HG03039 (cell line): ENCODE results near the gene PDXK.

Source experiments
- ATAC-seq: cut with Tn5 transposase; IDR thresholded peaks from one replicate; pipeline ENCODE4 v1.9.1; 2021; ENCODE audit warnings: mild to moderate bottlenecking, moderate library complexity; ENCODE audit not compliant: unreplicated experiment

Gene PDXK

DNA sequence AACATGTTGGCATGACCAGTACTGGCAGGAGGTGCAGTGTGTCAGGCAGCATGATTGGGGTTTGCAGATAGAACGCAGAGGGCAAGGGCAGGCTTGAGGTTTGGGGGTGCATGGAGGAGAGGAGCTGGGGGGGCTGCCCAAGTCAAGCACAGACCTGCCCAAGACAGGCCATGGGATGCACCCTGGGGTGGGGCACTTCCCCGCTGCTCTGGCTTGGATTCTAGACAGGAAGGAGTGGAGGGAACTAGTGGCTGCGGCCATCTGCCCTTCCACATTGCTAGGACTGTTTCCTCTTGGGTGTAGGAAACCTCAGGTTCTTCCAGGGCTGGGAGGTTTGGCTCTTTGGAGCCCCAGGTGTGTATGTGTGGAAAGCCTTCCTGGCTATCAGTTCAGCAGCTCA, 3.0 kb downstream of the PDXK start:
- ATAC-seq, result no peak

DNA sequence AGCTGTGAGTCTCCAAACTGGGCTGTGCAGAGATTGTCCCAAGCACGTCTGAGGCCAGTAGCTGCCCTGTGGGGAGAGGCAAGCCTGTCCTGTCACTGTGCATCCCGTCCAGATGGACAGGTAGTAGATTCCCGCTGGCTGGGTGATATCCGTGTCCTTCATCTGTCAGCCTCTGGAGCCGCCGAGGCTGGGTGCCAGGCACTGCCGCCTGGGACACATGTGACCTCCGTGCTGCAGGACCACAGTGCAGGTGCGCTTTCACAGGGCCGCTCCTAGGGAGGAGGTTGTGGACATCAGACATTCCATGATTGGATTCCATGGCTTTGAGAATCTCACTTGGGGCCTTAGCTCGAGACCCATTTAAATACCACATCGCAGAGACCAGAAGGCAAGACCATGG, 4.7 kb downstream of the PDXK start:
- no peak for ATAC-seq

DNA sequence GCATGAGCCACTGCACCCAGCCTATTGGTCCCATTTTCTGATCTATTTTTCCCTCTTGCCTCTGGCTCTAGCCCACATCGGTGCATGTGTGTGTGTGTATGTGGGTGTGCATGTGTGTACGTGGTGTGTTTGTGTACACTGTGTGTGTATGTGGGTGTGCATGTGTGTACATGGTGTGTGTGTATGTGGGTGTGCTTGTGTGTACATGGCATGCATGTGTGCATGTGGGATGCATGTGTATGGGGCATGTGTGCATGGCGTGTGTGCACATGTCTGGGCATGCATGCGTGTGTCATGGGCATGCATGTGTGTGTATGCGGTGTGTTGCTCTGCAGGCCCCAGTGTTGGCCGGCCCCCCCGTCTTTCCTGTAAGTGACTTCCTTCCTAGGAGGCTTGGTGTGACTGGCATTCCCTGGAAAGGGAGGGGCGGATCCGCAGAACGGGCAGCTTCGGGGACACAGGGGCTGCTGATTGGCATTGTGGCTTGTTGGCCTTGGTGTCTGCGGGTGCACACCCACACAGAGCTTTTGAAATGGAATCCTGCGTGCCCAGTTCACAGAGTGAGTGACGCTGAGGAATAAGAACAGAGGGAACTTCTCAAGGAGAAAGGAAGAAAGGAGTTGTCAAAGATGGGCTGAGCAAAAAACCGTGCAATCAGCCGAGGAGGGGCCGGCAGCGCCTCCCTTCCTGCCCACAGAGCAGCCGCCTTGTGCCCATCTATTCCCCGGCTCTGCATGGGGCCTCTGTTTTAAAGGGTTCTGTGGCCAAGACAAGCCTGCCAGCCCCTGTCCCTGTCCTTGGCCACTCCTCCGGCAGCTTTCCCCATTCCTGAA, 8.0 kb downstream of the PDXK start:
- ATAC-seq, result no peak

DNA sequence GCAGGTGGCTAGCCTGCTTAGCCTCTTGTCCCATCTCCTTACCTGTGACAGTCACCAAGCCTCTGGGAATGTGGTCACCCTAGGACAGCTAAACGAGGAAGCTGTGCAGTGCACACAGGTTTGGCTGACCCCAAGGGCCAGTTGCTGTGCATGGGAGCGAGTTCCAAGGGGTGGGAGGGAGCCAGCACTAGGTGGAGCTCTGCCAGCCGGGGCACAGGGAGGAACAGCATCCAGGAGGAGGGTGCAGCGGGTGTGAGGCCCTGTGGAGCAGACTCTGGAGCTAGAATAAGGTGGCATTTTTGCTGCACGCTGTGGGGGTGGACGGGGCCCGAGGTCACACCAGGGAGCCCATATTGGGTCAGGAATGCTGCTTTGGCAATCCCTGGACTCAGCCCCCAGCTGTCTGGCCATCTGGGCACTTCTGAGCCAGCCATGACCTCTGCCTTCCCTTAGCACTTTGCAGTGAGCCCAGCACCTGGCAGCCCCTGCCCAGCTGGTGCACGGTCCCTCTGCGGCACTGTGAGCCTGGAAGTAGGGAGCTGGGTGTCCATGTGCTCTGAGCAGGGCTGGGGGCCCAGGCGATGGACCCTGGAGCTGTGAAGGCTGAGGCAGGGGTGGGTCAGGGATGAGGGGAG, 8.7 kb downstream of the PDXK start:
- ATAC-seq, result no peak

DNA sequence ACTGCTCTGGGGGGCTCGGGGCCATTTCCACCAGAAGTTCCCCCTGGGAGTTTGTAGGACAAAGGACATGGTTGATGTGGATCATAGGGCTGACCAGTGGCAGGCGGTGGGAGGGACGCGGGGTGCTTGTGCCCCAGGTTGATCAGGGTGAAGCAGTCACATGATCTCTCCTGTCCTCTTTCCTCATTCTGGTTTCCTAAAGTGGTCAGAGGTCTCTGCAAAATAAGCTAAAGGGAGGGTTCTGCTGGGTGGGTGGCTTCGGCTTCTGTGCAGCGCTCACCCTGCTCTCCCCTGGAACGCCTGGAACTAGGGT, 9.2 kb downstream of the PDXK start:
- ATAC-seq, result no peak

DNA sequence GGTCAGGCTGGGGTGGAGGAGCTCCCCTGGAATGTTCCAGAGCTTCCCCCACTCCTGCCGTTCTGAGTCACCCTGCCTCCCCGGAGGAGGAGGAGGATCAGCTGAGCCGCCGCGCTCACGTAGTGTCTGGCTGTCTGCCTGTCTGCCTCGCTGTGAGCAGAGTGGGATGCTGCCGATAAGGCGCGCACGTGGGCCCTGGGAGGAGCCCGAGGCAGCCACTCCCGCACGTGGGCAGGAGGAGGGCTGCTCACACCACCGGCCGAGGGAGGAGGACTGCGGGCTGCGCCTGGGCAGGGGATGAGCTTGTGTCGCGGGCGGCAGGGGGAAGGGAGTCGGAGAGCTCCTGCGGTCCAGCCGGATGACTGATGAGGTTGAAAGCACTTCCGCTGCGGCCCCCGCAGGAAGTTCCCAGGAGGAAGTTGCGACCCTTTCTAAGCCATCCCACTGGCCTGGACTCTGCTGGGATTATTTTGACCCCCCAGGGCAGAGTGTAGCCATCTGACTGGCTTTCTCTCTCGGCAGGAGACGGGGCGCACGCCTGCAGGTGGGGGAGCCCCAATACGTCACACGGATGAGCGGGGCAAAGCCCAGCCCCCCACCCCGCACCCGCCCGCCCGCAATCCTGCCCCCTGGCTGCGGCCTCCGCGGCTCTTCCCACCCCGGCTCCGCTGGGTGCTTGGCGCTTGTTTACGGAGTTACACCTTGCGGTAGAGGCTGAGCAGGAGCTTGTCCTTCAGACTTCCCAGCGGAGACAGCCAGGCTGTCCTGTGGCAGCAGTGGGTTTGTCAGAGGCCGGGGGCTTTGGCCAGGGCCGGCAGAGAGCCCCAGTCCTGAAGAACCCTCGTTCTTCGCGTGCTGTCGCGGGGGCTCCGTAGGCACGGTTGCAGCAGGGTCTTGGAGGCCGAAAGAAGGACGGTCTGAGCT, 9.8 kb downstream of the PDXK start:
- ATAC-seq, result peak; percentile 62

DNA sequence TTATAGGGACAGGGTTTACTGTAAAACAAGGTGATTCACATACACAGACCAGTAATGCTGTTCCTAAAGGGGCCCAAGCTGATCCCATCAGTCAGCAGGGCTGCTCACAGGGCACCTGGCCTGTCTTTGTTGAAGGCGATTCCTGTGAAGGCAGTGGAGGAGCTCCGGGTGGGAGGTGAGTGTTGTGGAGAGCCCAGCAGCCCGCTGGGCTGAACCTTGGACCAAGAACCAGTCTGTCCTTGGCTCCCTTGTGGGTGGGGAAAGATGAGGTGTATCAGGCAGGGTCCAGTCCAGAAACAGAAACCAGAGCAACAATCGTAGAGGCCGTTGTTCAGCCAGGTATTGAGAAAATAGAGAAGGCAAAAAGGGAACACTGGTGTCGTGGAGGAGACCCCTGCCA, 12.5 kb downstream of the PDXK start:
- no peak for ATAC-seq

DNA sequence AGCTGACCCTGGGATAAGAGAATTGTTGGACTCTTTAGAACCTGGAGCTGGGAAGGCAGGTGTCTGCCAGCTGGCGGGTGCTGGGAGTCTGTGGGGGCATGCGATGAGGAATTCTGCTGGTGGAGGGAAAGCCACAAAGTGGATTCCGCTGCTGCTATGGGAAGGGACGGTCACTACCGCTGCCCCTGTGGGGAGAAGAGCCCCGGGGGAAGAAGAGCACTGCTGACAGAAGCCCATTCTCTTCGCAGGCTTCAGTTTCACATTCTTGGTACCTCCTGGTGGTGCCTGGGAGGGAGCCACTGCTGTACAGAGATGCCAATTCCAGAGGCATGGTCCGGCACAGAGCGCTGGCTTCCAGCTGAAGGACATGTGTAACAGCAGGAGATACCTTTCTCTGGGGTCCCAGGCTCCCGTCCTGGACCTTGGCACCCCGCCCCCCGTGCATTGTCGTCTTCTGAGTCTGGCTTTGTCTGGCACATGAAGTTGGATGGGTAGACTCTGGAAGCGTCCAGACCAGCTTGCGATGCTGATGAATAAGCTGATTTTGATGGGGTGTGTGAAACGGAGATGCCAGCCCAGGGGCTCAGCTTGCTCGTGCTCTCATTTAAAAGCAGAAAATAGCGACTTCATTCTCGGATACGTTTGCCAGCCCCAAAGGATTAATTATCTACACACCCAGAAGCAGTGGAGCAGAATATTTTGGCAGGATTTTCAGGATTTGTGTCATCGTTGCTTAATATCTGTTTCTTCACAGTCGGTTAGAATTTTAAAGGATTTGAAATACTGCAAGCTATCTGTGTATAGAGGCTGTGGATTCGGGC, 13.2 kb downstream of the PDXK start:
- ATAC-seq, result no peak

DNA sequence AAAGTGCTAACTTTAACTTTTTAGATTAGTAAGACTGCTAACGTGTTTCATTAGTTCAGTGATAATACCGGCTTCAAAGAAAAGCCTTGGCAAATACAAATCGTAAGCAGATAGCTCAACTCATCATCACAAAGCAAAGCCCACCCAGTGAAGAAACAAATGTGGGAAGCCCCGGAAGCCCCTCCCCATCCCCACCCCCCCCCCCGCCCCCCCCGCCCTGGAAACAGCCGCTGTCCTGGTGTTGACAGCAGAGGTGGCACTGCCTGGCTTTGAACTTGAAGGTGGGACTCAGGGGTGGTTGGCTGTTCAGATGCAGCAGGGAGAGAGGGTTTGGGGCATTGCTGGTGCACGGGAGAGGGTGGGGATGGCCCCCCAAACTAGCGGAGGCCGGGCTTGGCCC, 14.1 kb downstream of the PDXK start:
- no peak for ATAC-seq

DNA sequence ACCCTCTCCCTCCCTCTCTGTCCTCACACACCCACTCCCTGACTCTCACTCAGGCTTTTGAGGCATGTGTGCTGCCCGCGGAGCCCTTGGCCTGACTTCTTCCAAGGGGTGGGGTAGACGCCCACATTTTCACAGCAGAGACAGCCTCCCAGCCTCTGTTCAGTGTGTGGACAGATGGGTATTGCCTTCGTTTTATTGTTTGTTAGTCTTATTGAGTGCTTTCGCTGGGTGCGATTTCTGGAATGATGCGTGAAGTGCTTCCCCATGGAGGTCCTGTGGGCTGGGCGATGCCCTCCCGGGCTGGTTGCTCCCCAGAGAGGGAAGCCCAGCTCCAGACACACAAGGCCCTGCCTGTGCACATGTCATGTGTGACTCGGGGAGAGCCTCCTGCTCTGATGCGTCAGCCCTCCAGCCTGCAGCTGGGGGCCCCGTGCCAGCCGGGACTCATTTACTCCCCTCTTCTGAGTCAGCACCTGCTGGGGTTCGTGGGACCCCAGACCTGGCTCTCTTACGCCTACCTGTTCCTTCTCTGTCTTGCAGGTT, 14.7 kb downstream of the PDXK start:
- no peak for ATAC-seq

DNA sequence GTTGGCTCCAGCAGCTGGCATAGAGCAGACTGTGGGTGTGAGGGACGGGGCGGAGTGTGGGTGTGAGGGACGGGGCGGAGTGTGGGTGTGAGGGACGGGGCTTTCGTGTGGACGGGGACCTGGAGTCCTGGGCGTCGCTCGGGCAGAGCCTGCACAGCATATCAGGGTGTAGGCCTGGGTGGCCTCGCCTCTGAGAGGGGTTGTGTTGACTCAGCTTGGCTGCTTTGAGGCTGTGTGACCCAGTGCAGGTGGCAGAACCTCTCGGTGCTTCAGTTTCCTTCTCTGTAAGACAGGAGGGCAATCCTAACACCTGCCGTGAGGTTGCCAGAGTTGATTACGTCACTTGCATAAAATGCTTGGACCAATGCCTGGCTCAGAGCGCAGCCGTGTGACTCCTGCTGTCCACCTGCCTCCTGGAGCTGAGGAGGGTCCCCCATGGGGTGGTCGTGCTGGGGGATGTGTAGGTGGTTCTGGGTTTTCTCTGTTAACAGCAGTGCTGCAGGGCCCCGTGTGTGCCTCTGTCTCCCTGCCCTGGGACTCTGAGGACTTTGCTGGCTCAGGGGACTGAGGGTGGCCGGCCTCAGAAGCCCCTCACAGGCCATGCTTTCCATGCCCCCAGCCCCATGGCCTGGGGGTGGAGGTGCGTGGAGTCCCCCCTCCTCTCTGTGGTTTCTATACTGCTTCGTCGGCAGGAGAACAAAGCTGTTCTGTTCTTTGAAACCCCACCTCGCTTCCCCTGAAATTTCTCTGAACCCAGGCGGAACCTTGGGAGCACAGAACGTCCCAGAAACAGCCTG, 15.4 kb downstream of the PDXK start:
- no peak for ATAC-seq

DNA sequence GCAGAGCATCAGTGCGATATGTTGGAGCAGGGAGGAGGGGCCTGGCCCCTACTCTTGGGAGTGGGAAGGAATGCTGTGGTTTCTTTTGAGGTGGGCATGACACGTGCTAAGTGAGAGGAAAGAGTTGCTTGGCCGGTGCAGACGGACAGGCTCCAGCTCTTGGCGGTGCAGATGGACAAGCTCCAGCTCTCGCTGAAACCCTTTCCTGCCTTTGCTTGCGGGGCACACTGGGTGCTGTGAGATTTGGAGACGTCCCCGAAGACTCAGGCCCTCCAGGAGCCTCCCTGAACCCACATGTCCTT, 15.9 kb downstream of the PDXK start:
- no peak for ATAC-seq

DNA sequence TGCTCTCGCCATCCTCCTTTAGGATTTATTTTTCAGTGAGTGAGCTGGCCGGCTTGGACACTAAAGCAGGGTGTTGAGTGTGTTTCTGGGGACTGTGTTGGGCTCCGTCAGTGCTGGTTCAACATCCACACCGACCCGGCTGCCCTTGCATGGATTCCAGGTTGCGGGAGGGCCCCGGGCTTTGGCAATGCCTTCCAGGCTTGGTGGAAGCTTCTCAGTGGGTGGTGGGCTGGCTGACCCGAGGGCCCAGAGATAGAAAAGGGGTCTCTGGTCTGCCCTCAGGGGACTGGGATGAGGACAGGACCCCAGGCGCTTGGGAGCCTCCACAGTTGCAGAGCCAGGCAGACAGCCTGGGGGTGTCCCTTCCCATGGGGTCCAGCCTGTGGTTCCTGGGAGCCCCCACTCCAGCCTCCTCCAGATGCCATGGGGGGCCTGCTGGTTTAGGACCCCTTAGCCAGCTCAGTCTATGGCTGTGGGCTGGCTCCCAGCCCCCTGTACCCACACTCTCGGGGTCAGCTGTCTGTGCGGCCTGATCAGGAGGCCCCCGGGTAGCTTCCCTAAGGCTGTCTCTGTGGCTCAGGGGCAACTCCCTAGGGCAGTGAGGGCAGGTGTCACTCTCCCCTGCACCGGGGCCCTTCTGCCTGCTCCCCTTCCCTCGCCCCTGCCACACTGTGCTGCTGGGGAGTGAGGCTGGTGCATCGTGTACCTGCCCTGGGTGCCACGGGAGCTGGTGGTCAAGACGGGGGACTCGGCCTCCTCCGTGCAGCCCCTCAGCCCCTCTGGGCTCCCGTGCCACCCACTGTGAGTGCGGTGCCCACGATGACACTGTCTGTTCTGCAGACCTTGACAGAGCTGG, 16.5 kb downstream of the PDXK start:
- no peak for ATAC-seq

DNA sequence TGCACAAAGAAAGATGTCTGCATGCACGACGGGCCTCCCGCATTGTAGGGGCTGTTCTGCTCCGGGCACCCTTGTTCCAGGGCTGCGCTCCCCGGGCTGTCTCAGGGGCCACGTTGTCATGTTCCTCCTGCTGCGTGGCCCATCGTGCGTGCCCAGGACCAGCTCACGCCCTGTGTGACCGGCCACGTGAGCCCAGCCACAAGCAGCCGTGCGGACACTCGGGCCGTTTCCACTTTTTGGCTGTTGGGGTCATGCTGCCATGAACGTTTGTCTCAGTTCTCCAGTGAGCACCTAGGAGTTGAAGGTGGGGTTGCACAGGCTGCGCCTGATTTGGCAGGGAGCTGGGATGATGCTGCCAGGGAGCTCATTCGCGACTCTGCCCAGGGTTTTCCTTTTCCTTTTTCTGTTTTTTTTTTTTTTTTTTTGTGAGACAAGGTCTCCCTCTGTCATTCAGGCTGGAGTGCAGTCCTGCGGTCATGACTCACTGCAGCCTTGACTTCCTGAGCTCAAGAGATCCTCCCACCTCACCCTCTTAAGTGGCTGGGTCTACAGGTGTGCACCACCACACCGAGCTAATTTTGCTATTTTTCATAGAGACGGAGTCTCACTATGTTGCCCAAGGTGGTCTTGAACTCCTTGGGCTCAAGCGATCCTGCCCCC, 17.4 kb downstream of the PDXK start:
- ATAC-seq, result no peak

DNA sequence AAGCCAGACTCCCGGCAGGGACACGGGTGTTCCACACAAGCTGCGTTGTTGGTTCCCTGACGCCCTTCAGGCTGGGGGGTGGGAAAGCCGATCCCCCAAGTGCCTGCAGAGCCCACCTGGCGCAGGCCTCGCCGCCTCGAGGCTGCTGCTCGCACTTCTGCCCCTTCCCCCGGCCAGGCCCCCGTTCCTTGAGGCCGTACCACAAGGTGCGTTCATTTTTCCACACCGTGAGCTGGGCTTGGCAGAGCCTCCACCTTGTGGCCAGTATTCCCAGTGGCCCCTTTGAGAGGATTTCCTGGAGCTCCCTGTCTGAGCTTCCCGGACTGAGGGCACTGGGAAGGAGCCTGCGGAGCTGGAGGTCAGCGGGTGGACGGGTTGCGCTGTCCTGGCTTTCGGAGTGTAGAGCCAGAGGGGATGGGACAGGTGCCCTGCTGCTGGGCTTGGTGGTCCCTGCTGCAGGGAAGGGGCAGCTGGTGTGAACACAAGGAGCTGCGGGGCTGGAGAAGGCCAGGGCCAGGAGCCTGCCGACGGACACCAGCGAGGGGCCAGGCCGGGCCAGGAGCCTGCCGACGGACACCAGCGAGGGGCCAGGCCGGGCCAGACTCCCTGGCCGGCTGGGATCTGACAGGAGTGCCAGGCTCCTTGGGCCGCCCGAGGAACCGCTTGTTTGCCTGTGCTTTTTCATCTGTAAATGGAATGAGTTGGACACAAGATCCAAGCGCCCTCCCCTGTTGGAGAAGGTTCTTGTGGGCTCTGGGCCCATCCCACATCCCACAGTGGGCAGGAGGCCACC, 18.4 kb downstream of the PDXK start:
- ATAC-seq, result no peak

DNA sequence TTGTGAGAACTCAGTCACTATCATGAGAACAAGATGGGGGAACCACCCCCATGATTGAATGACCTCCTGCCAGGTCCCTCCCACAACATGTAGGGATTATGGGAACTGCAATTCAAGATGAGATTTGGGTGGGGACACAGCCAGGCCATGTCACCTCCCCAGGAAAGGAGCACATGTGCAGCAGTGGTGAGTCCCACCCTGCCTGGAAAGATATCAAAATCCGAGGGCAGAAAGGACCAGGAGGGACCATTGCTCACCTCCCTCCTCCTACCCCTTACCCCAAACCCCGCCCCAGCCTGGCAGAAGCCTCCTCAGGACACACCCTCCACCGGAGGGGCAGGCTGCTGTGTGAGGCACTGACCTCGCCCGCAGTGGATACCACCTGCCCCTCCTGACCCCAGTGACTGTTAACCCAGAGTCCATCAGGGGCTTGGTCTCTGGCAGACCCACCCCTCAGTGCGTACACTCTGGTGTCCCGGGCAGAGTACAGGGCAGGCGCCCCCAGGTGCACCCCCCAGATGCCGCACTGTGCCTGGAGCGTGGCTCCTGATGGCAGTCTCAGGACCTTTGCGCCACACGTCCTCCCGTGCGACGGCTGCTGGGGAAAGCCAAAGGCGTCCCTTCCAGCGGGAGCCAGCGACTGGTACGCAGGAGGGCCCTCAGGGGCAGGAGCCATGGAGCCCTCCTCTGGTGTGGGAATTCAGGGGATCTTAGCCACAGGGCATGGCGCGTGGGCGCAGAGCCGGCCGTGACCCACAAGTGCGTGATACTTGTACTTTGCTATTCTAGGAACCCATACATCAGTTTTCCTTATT, 20.9 kb downstream of the PDXK start:
- no peak for ATAC-seq
